ENCODE data around the gene KIF18A. TPM values are rescaled to one million over a fixed set of nuclear protein-coding genes. Genes with fewer than 3 reads are reported as not detected.
"Not testable (repeated sequence)": the region's sequence is repeated elsewhere in the genome, so short reads cannot be mapped to it uniquely, and the experiment has no call there.

The KIF18A gene
- total RNA-seq, 4 donors from 2014 or later, result 1.7 to 9.1 (median 3.6) TPM

- Histone ChIP-seq H3K27me3 (no peaks in the 10 kb centered on the region), H3K4me3 (no peak overlapping the region), H3K4me1 (no peaks in the 10 kb centered on the region), H3K36me3 (peaks cover 0 to 4% (median 0%) of the 10 kb centered on the region in 3 donors), H3K27ac (no peak overlapping the region), H3K9me3 (no peaks in the 10 kb centered on the region)
- intact Hi-C loops (cut with DNase I), result no loop called here
- TF ChIP-seq CTCF (IDR thresholded peaks at IDR 0.05) (no peak), POLR2A (IDR thresholded peaks at IDR 0.05) (no peak)
- DNase-seq, result no peak
- WGBS, 2 donors, result 91 to 93% methylated on average over 5 of the region's 5 CpGs
Observed at GRCh38 chr11:28089378-28089777, 18.6 kb downstream of the KIF18A start.

GRCh38 chr11:28087693-28088092 is 20.3 kb downstream of the KIF18A start:
- intact Hi-C loops (cut with DNase I); H3K27ac ChIP-seq; H3K4me3 ChIP-seq; H3K9me3 ChIP-seq; H3K4me1 ChIP-seq; H3K36me3 ChIP-seq; DNase-seq; H3K27me3 ChIP-seq: not testable (repeated sequence)
- 88 to 91% methylated on average over 3 of the region's 3 CpGs for WGBS, 2 donors

GRCh38 chr11:28087192-28087591 is 20.8 kb downstream of the KIF18A start:
- H3K36me3 ChIP-seq; H3K27me3 ChIP-seq; H3K9me3 ChIP-seq; H3K27ac ChIP-seq; DNase-seq; H3K4me3 ChIP-seq; intact Hi-C loops (cut with DNase I); H3K4me1 ChIP-seq: not testable (repeated sequence)
- 87 to 93% methylated on average over 1 of the region's 1 CpG for WGBS, 2 donors

GRCh38 chr11:28086569-28086968 is 21.4 kb downstream of the KIF18A start:
- no peak for DNase-seq
- Histone ChIP-seq H3K27me3 (no peaks in the 10 kb centered on the region), H3K4me3 (no peak overlapping the region), H3K4me1 (no peaks in the 10 kb centered on the region), H3K9me3 (no peaks in the 10 kb centered on the region), H3K36me3 (peaks cover 0 to 4% (median 0%) of the 10 kb centered on the region in 3 donors), H3K27ac (no peak overlapping the region)
- WGBS, 2 donors, result 40 to 56% methylated on average over 1 of the region's 1 CpG
- intact Hi-C loops (cut with DNase I), result no loop called here
- TF ChIP-seq POLR2A (IDR thresholded peaks at IDR 0.05), result no peak
- TF ChIP-seq CTCF (IDR thresholded peaks at IDR 0.05), result no peak

- intact Hi-C loops (cut with DNase I), result no loop called here
- no peaks in the 10 kb centered on the region for H3K9me3 ChIP-seq
Observed at GRCh38 chr11:28083118-28083517, 24.8 kb downstream of the KIF18A start.

GRCh38 chr11:28077521-28077920 is 30.4 kb downstream of the KIF18A start:
- no peaks in the 10 kb centered on the region for H3K27me3 ChIP-seq
- no peak overlapping the region for H3K4me3 ChIP-seq
- H3K4me1 ChIP-seq, result no peaks in the 10 kb centered on the region
- TF ChIP-seq POLR2A (IDR thresholded peaks at IDR 0.05), result no peak
- H3K36me3 ChIP-seq, result no peaks in the 10 kb centered on the region
- WGBS, 2 donors, result 89 to 93% methylated on average over 3 of the region's 3 CpGs
- no peak overlapping the region for H3K27ac ChIP-seq
- intact Hi-C loops (cut with DNase I), result no loop called here
- DNase-seq, result no peak
- H3K9me3 ChIP-seq, result no peaks in the 10 kb centered on the region

More at GRCh38 chr11:28083118-28083517, 24.8 kb downstream of the KIF18A start:
- DNase-seq, result no peak
- H3K27ac ChIP-seq, result no peak overlapping the region
- H3K4me1 ChIP-seq, result no peaks in the 10 kb centered on the region
- H3K27me3 ChIP-seq, result no peaks in the 10 kb centered on the region
- TF ChIP-seq POLR2A (IDR thresholded peaks at IDR 0.05) (no peak), CTCF (IDR thresholded peaks at IDR 0.05) (no peak)
- WGBS, 2 donors, result 94 to 100% methylated on average over 1 of the region's 1 CpG
- H3K4me3 ChIP-seq, result no peak overlapping the region
- H3K36me3 ChIP-seq, result peaks cover 0 to 4% (median 0%) of the 10 kb centered on the region in 3 donors

GRCh38 chr11:28072321-28072720 is 35.6 kb downstream of the KIF18A start:
- 53 to 57% methylated on average over 2 of the region's 2 CpGs for WGBS, 2 donors
- TF ChIP-seq POLR2A (IDR thresholded peaks at IDR 0.05) (no peak), CTCF (IDR thresholded peaks at IDR 0.05) (no peak)
- Histone ChIP-seq H3K27me3 (no peaks in the 10 kb centered on the region), H3K27ac (no peak overlapping the region), H3K36me3 (no peaks in the 10 kb centered on the region), H3K4me1 (no peaks in the 10 kb centered on the region), H3K9me3 (no peaks in the 10 kb centered on the region), H3K4me3 (no peak overlapping the region)
- intact Hi-C loops (cut with DNase I), result no loop called here
- no peak for DNase-seq
